H9 (cell line): ENCODE measurements around the gene CACNB2. TPM values are rescaled to one million over a fixed set of nuclear protein-coding genes. Genes with fewer than 3 reads are reported as not detected.

ENCODE experiments used
- DNase-seq: peaks from one replicate; pipeline ENCODE4 v3.0.0-alpha.2; 2017
- H2AFZ ChIP-seq: one replicate; pipeline ENCODE4 v1.6.1; 2013; ENCODE audit warnings: mild to moderate bottlenecking, low read length, control low read depth, moderate library complexity
- H2AK5ac ChIP-seq: 2 replicates; pipeline ENCODE4 v1.6.1; 2013; ENCODE audit warnings: low read length, control low read depth, mixed read lengths; ENCODE audit not compliant: insufficient read length
- H2BK120ac ChIP-seq: one replicate; pipeline ENCODE4 v1.6.1; 2013; ENCODE audit warnings: low read depth, mild to moderate bottlenecking, low read length, control low read depth, inconsistent platforms; ENCODE audit not compliant: poor library complexity, severe bottlenecking
- H2BK12ac ChIP-seq: 2 replicates; pipeline ENCODE4 v1.6.1; 2013; ENCODE audit warnings: low read length, control low read depth, mixed read lengths, low read depth; ENCODE audit not compliant: insufficient read length
- H2BK15ac ChIP-seq: 2 replicates; pipeline ENCODE4 v1.6.1; 2013; ENCODE audit warnings: low read depth, low read length, control low read depth
- H2BK20ac ChIP-seq: one replicate; pipeline ENCODE4 v1.6.1; 2013; ENCODE audit warnings: low read depth, mild to moderate bottlenecking, low read length, control low read depth, inconsistent platforms; ENCODE audit not compliant: poor library complexity, severe bottlenecking
- H2BK5ac ChIP-seq: 2 replicates; pipeline ENCODE4 v1.6.1; 2013; ENCODE audit warnings: low read length, control low read depth, mixed read lengths; ENCODE audit not compliant: insufficient read length
- H3K14ac ChIP-seq: 2 replicates; pipeline ENCODE4 v1.6.1; 2013; ENCODE audit warnings: low read length, control low read depth; ENCODE audit not compliant: insufficient read depth
- H3K18ac ChIP-seq: 2 replicates; pipeline ENCODE4 v1.6.1; 2013; ENCODE audit warnings: low read depth, mild to moderate bottlenecking, mixed read lengths, low read length, control low read depth; ENCODE audit not compliant: insufficient read length
- H3K23ac ChIP-seq: 2 replicates; pipeline ENCODE4 v1.6.1; 2013; ENCODE audit warnings: low read length, control low read depth, mixed read lengths, low read depth; ENCODE audit not compliant: insufficient read length
- H3K23me2 ChIP-seq: 2 replicates; pipeline ENCODE4 v1.6.1; 2013; ENCODE audit warnings: low read depth, mild to moderate bottlenecking, mixed read lengths, low read length, control low read depth; ENCODE audit not compliant: insufficient read length, poor library complexity, severe bottlenecking
- H3K27ac ChIP-seq: 2 replicates; pipeline ENCODE4 v1.5.1; 2013; ENCODE audit warnings: low read length, control low read depth, mixed read lengths, low read depth; ENCODE audit not compliant: insufficient read length
- H3K27me3 ChIP-seq: 2 replicates; pipeline ENCODE4 v1.6.1; 2013; ENCODE audit warnings: low read length, control low read depth, inconsistent platforms; ENCODE audit not compliant: insufficient read depth
- H3K4ac ChIP-seq: 2 replicates; pipeline ENCODE4 v1.6.1; 2013; ENCODE audit warnings: low read depth, mild to moderate bottlenecking, control low read depth, inconsistent platforms, low read length, moderate library complexity
- H3K4me1 ChIP-seq: 2 replicates; pipeline ENCODE4 v1.6.1; 2013; ENCODE audit warnings: low read length, control low read depth, inconsistent platforms; ENCODE audit not compliant: insufficient read depth
- H3K4me2 ChIP-seq: 2 replicates; pipeline ENCODE4 v1.6.1; 2013; ENCODE audit warnings: low read length, control low read depth, mixed read lengths; ENCODE audit not compliant: insufficient read length, insufficient read depth
- H3K56ac ChIP-seq: 2 replicates; pipeline ENCODE4 v1.6.1; 2013; ENCODE audit warnings: low read depth, mild to moderate bottlenecking, mixed read lengths, low read length, control low read depth; ENCODE audit not compliant: insufficient read length
- H3K79me1 ChIP-seq: 2 replicates; pipeline ENCODE4 v1.6.1; 2013; ENCODE audit warnings: low read depth, mild to moderate bottlenecking, moderate library complexity, low read length, control low read depth, inconsistent platforms; ENCODE audit not compliant: insufficient read depth, poor library complexity, severe bottlenecking
- H3K79me2 ChIP-seq: 2 replicates; pipeline ENCODE4 v1.6.1; 2013; ENCODE audit warnings: low read length, control low read depth, inconsistent platforms; ENCODE audit not compliant: insufficient read depth
- H3K9ac ChIP-seq: 2 replicates; pipeline ENCODE4 v1.6.1; 2013; ENCODE audit warnings: low read length, control low read depth, mixed read lengths; ENCODE audit not compliant: insufficient read length; ENCODE audit errors: extremely low read depth
- H3K9me3 ChIP-seq: one replicate; pipeline ENCODE4 v1.6.1; 2013; ENCODE audit warnings: low read depth, low read length, inconsistent platforms; ENCODE audit not compliant: control insufficient read depth
- H3T11ph ChIP-seq: one replicate; pipeline ENCODE4 v1.6.1; 2013; ENCODE audit warnings: mild to moderate bottlenecking, low read length, control low read depth, inconsistent platforms
- H4K20me1 ChIP-seq: one replicate; pipeline ENCODE4 v1.6.1; 2013; ENCODE audit not compliant: control insufficient read depth, insufficient read length, insufficient read depth
- H4K5ac ChIP-seq: 2 replicates; pipeline ENCODE4 v1.6.1; 2013; ENCODE audit warnings: low read depth, mild to moderate bottlenecking, mixed read lengths, low read length, control low read depth; ENCODE audit not compliant: insufficient read length
- H4K8ac ChIP-seq: replicated peaks from 2 replicates; pipeline ENCODE4 v1.6.1; 2013; ENCODE audit warnings: low read length, control low read depth, mixed read lengths, low read depth; ENCODE audit not compliant: insufficient read length
- H4K91ac ChIP-seq: 2 replicates; pipeline ENCODE4 v1.6.1; 2013; ENCODE audit warnings: low read depth, mild to moderate bottlenecking, moderate library complexity, mixed read lengths, low read length, control low read depth; ENCODE audit not compliant: insufficient read length
- H3K27ac Mint-ChIP-seq, 3 experiments: 2 replicates in 2 of 3; 3 replicates in 1 of 3; pipeline ENCODE4 v1.8.0; 2020 to 2021; ENCODE audit warnings: mixed read lengths in 3 of 3, mild to moderate bottlenecking in 1 of 3, moderate library complexity in 1 of 3
- H3K27me3 Mint-ChIP-seq: 2 replicates; pipeline ENCODE4 v1.8.0; 2021; ENCODE audit warnings: low read depth, mild to moderate bottlenecking, moderate library complexity, mixed read lengths
- H3K36me3 Mint-ChIP-seq, 3 experiments: 2 replicates in 2 of 3; 3 replicates in 1 of 3; pipeline ENCODE4 v1.8.0; 2020 to 2021; ENCODE audit warnings: low read depth in 3 of 3, mixed read lengths in 3 of 3; ENCODE audit not compliant: insufficient read depth in 1 of 3
- H3K4me1 Mint-ChIP-seq, 2 experiments: 2 replicates each; pipeline ENCODE4 v1.8.0; 2020; ENCODE audit warnings: mixed read lengths in 2 of 2
- H3K4me3 Mint-ChIP-seq, 2 experiments: 2 replicates in 1 of 2; 3 replicates in 1 of 2; pipeline ENCODE4 v1.8.0; 2020 to 2021; ENCODE audit warnings: mild to moderate bottlenecking in 2 of 2, mixed read lengths in 2 of 2, moderate library complexity in 1 of 2
- H3K9me3 Mint-ChIP-seq, 2 experiments: 2 replicates in 1 of 2; 3 replicates in 1 of 2; pipeline ENCODE4 v1.8.0; 2020; ENCODE audit warnings: mild to moderate bottlenecking in 2 of 2, mixed read lengths in 2 of 2, moderate library complexity in 1 of 2
- CTCF ChIP-seq: fragments of 200-600 bp; sonication (generic); conservative IDR thresholded peaks from 3 replicates; pipeline ENCODE4 v1.8.0; 2021; ENCODE audit warnings: antibody characterized with exemption, mild to moderate bottlenecking
- WGBS: extraction: QIAGEN DNeasy Blood & Tissue Kit; methylation state at CpG from one replicate; pipeline ENCODE4 v1.1.7; 2013; ENCODE audit warnings: missing lambda C conversion rate, low lambda C conversion rate, mixed read lengths; ENCODE audit not compliant: insufficient read length; ENCODE audit errors: extremely low coverage; 5-methylcytosine and 5-hydroxymethylcytosine counted together
- total RNA-seq: library from RNA; stranded (reverse); gene quantifications from 2 replicates; pipeline ENCODE4 v1.2.1, GENCODE V29; 2021

The CACNB2 gene
- total RNA-seq, 1 experiment from 2014 or later, result 2.6 TPM

- no peak overlapping the region for H3T11ph ChIP-seq
- H3K4me1 Mint-ChIP-seq, result no peaks in the 10 kb centered on the region
- no peak overlapping the region for H3K4me3 Mint-ChIP-seq
- H3K4me2 ChIP-seq, result no peak overlapping the region
- no peak overlapping the region for H4K5ac ChIP-seq
- H3K27me3 Mint-ChIP-seq, result no peaks in the 10 kb centered on the region
- no peak overlapping the region for H2BK12ac ChIP-seq
- H2BK20ac ChIP-seq, result no peak overlapping the region
- H4K20me1 ChIP-seq, result no peaks in the 10 kb centered on the region
- H3K27me3 ChIP-seq, result no peaks in the 10 kb centered on the region
- H3K4me1 ChIP-seq, result no peaks in the 10 kb centered on the region
- no peak overlapping the region for H3K14ac ChIP-seq
- no peaks in the 10 kb centered on the region for H3K79me2 ChIP-seq
- H4K8ac ChIP-seq, result no peak overlapping the region
- no peak overlapping the region for H3K23ac ChIP-seq
- peaks cover 0 to 1% (median 0%) of the 10 kb centered on the region in 3 experiments; a peak in 3 of 7 replicates for H3K36me3 Mint-ChIP-seq
- no peak for DNase-seq
- no peak overlapping the region for H3K18ac ChIP-seq
- no peak overlapping the region for H2AFZ ChIP-seq
- H3K9me3 ChIP-seq, result no peaks in the 10 kb centered on the region
- H2AK5ac ChIP-seq, result no peak overlapping the region
- H3K27ac ChIP-seq, result no peak overlapping the region
- H3K9ac ChIP-seq, result no peak overlapping the region
- TF ChIP-seq CTCF, result no peak
- no peaks in the 10 kb centered on the region for H3K9me3 Mint-ChIP-seq
- no peak overlapping the region for H3K56ac ChIP-seq
- H2BK120ac ChIP-seq, result no peak overlapping the region
- no peaks in the 10 kb centered on the region for H3K79me1 ChIP-seq
- H2BK5ac ChIP-seq, result no peak overlapping the region
- no CpG with 5 or more reads among the region's 3 CpGs for WGBS
- peak overlapping the region in 1 of 3 experiments; percentile 88; a peak in 1 of 7 replicates for H3K27ac Mint-ChIP-seq
- no peak overlapping the region for H4K91ac ChIP-seq
- no peak overlapping the region for H3K4ac ChIP-seq
- no peaks in the 10 kb centered on the region for H3K23me2 ChIP-seq
- no peak overlapping the region for H2BK15ac ChIP-seq
Observed at GRCh38 chr10:18178854-18179483, 38.7 kb downstream of the CACNB2 start.
